Measurements from ENCODE around the gene ZNF839.

The ZNF839 gene

GRCh38 chr14:102330806-102331205, 11.3 kb downstream of the ZNF839 start:
- no peak for TF ChIP-seq CTCF (IDR thresholded peaks at IDR 0.05; ENCODE audit: insufficient read depth, low read depth, low read length, missing control alignments)
- DNase-seq (ENCODE audit: low read depth), result no peak
- no peak overlapping the region for H3K4me3 ChIP-seq (ENCODE audit: low read depth, low read length)

GRCh38 chr14:102333390-102333789, 13.8 kb downstream of the ZNF839 start:
- H3K4me3 ChIP-seq (ENCODE audit: low read depth, low read length), result no peak overlapping the region
- TF ChIP-seq CTCF (IDR thresholded peaks at IDR 0.05; ENCODE audit: insufficient read depth, low read depth, low read length, missing control alignments), result no peak
- DNase-seq (ENCODE audit: low read depth), result no peak

GRCh38 chr14:102333795-102334705, 14.5 kb downstream of the ZNF839 start:
- DNase-seq (ENCODE audit: low read depth), result no peak
- H3K4me3 ChIP-seq (ENCODE audit: low read depth, low read length), result no peak overlapping the region
- TF ChIP-seq CTCF (IDR thresholded peaks at IDR 0.05; ENCODE audit: insufficient read depth, low read depth, low read length, missing control alignments), result no peak

GRCh38 chr14:102335163-102335562, 15.6 kb downstream of the ZNF839 start:
- no peak for DNase-seq (ENCODE audit: low read depth)
- no peak overlapping the region for H3K4me3 ChIP-seq (ENCODE audit: low read depth, low read length)
- no peak for TF ChIP-seq CTCF (IDR thresholded peaks at IDR 0.05; ENCODE audit: insufficient read depth, low read depth, low read length, missing control alignments)

GRCh38 chr14:102338724-102339123, 19.2 kb downstream of the ZNF839 start:
- DNase-seq (ENCODE audit: low read depth), result no peak
- TF ChIP-seq CTCF (IDR thresholded peaks at IDR 0.05; ENCODE audit: insufficient read depth, low read depth, low read length, missing control alignments), result no peak

GRCh38 chr14:102341566-102341965, 22.0 kb downstream of the ZNF839 start:
- H3K4me3 ChIP-seq (ENCODE audit: low read depth, low read length), result no peak overlapping the region
- no peak for TF ChIP-seq CTCF (IDR thresholded peaks at IDR 0.05; ENCODE audit: insufficient read depth, low read depth, low read length, missing control alignments)
- no peak for DNase-seq (ENCODE audit: low read depth)

More at GRCh38 chr14:102338724-102339123, 19.2 kb downstream of the ZNF839 start:
- no peak overlapping the region for H3K4me3 ChIP-seq (ENCODE audit: low read depth, low read length)

Measured in GM12865 (cell line).